Ectodermal cell (in vitro differentiated cells): ENCODE results near the gene MT1G.

Experiments
- H3K27ac ChIP-seq: 2 replicates; pipeline ENCODE4 v1.7.0; 2013; ENCODE audit warnings: mild to moderate bottlenecking, low read depth, low read length; ENCODE audit not compliant: insufficient read depth, poor library complexity, severe bottlenecking
- H3K27me3 ChIP-seq: 2 replicates; pipeline ENCODE4 v1.7.0; 2013; ENCODE audit warnings: mild to moderate bottlenecking, low read length; ENCODE audit not compliant: insufficient read depth, control insufficient read depth, poor library complexity, severe bottlenecking
- H3K36me3 ChIP-seq: one replicate; pipeline ENCODE4 v1.7.0; 2013; ENCODE audit warnings: low read length; ENCODE audit not compliant: control insufficient read depth, insufficient read depth
- H3K4me1 ChIP-seq: one replicate; pipeline ENCODE4 v1.7.0; 2013; ENCODE audit warnings: low read length; ENCODE audit not compliant: control insufficient read depth, insufficient read depth
- H3K4me3 ChIP-seq: 2 replicates; pipeline ENCODE4 v1.7.0; 2013; ENCODE audit warnings: low read depth, low read length, control low read depth; ENCODE audit not compliant: insufficient read depth
- H3K9me3 ChIP-seq: 2 replicates; pipeline ENCODE4 v1.7.0; 2013; ENCODE audit warnings: mild to moderate bottlenecking, low read length, moderate library complexity; ENCODE audit not compliant: control insufficient read depth
- WGBS, 2 experiments: methylation state at CpG; one replicate each; pipeline ENCODE4 v1.1.7; 2013; ENCODE audit warnings: missing lambda C conversion rate in 2 of 2; 5-methylcytosine and 5-hydroxymethylcytosine counted together

Gene MT1G

DNA sequence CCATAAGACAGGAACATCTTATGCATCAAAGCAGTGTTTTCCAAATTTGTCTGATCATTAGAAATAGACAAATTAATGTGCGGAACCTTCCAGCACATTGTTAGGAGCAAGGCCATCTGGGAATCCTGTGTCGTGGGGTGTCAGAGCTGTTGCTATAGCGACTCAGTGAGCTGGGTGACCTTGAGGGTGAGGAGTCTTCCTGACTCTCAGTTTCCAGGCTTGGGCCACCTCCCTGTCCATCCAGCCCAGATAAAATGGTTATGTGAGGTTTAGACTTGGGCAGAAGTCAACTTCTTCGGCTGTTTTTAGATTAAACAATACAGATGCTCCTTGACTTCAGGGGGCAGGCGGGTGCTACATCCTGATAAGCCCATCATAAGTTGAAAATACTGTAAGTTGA lies 35.0 kb upstream of the MT1G start:
- no peak overlapping the region for H3K27ac ChIP-seq
- 90 to 95% methylated on average over 4 to 5 of the region's 5 CpGs for WGBS, 2 experiments
- H3K27me3 ChIP-seq = no peaks in the 10 kb centered on the region
- H3K4me3 ChIP-seq = no peak overlapping the region
- no peaks in the 10 kb centered on the region for H3K4me1 ChIP-seq
- H3K9me3 ChIP-seq = no peaks in the 10 kb centered on the region
- H3K36me3 ChIP-seq = no peaks in the 10 kb centered on the region

GRCh38 chr16:56701534-56701933 lies 33.7 kb upstream of the MT1G start:
- H3K27ac ChIP-seq = no peak overlapping the region
- H3K9me3 ChIP-seq = peaks cover 4% of the 10 kb centered on the region
- H3K36me3 ChIP-seq = no peaks in the 10 kb centered on the region
- H3K4me3 ChIP-seq = no peak overlapping the region
- no peaks in the 10 kb centered on the region for H3K4me1 ChIP-seq
- WGBS, 2 experiments = 83 to 85% methylated on average over 7 of the region's 7 CpGs
- H3K27me3 ChIP-seq = no peaks in the 10 kb centered on the region

DNA sequence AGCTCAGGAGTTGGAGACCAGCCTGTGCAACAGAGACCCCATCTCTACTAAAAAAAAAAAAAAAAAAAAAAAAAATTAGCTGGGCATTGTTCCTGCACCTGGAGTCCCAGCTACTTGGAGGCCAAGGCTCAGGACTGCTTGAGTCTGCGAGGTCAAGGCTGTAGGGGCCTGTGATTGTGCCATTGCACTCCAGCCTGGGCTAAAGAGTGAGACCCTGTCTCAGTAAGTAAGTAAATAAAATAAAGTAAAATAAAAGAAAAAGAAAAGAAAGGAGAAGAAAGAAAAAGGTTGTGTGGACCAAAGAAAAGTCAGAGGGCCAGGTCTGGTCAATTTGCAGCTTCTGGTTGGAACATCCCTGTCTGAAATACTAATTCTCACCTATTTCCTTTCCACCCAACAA lies 32.8 kb upstream of the MT1G start:
- WGBS, 2 experiments = 83 to 85% methylated on average over 1 of the region's 1 CpG
- no peak overlapping the region for H3K4me3 ChIP-seq
- H3K9me3 ChIP-seq = peaks cover 4% of the 10 kb centered on the region
- H3K36me3 ChIP-seq = no peaks in the 10 kb centered on the region
- no peaks in the 10 kb centered on the region for H3K27me3 ChIP-seq
- H3K4me1 ChIP-seq = no peaks in the 10 kb centered on the region
- no peak overlapping the region for H3K27ac ChIP-seq

- Histone ChIP-seq H3K4me3 (no peak overlapping the region), H3K27ac (no peak overlapping the region), H3K9me3 (peaks cover 4% of the 10 kb centered on the region), H3K36me3 (no peaks in the 10 kb centered on the region), H3K4me1 (no peaks in the 10 kb centered on the region), H3K27me3 (no peaks in the 10 kb centered on the region)
- 78% methylated on average over 1 of the region's 1 CpG; no CpG with 5 or more reads in 1 of the 2 experiments for WGBS, 2 experiments
These were observed 32.3 kb upstream of the MT1G start for GRCh38 chr16:56700195-56700594.

GRCh38 chr16:56697456-56698155 lies 29.7 kb upstream of the MT1G start:
- no peak overlapping the region for H3K27ac ChIP-seq
- 93% methylated on average over 5 of the region's 5 CpGs for WGBS, 2 experiments
- no peaks in the 10 kb centered on the region for H3K27me3 ChIP-seq
- H3K4me1 ChIP-seq = no peaks in the 10 kb centered on the region
- H3K4me3 ChIP-seq = no peak overlapping the region
- peaks cover 4% of the 10 kb centered on the region for H3K9me3 ChIP-seq
- H3K36me3 ChIP-seq = no peaks in the 10 kb centered on the region

DNA sequence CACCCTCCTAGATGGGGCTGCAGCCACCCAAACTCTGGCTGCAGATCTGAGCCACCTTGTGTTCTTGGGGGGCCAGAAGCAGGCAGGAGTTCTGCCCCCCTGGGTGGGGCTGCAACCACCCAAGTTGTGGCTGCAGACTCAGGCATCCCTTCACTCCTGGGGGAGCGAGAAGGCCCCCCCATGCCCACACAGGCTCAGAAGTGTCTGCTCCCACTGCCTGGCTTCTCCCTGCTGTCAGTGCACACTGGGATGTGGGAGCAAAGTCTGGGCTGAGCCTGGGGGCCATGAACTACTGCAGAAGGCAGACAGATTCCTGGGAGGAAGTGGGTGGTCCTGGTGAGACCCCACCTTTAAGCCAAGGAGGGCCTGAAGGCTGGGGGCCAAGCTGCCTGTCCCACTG lies 27.4 kb upstream of the MT1G start:
- peaks cover 4% of the 10 kb centered on the region for H3K9me3 ChIP-seq
- WGBS, 2 experiments = 81 to 88% methylated on average over 1 of the region's 1 CpG
- no peaks in the 10 kb centered on the region for H3K36me3 ChIP-seq
- no peaks in the 10 kb centered on the region for H3K27me3 ChIP-seq
- no peak overlapping the region for H3K4me3 ChIP-seq
- no peak overlapping the region for H3K27ac ChIP-seq
- no peaks in the 10 kb centered on the region for H3K4me1 ChIP-seq

- Histone ChIP-seq H3K4me1 (no peaks in the 10 kb centered on the region), H3K27me3 (no peaks in the 10 kb centered on the region), H3K27ac (no peak overlapping the region), H3K36me3 (no peaks in the 10 kb centered on the region), H3K4me3 (no peak overlapping the region), H3K9me3 (no peaks in the 10 kb centered on the region)
- WGBS, 2 experiments = 86 to 87% methylated on average over 4 of the region's 4 CpGs
These were observed 24.0 kb upstream of the MT1G start for GRCh38 chr16:56691885-56692284.

DNA sequence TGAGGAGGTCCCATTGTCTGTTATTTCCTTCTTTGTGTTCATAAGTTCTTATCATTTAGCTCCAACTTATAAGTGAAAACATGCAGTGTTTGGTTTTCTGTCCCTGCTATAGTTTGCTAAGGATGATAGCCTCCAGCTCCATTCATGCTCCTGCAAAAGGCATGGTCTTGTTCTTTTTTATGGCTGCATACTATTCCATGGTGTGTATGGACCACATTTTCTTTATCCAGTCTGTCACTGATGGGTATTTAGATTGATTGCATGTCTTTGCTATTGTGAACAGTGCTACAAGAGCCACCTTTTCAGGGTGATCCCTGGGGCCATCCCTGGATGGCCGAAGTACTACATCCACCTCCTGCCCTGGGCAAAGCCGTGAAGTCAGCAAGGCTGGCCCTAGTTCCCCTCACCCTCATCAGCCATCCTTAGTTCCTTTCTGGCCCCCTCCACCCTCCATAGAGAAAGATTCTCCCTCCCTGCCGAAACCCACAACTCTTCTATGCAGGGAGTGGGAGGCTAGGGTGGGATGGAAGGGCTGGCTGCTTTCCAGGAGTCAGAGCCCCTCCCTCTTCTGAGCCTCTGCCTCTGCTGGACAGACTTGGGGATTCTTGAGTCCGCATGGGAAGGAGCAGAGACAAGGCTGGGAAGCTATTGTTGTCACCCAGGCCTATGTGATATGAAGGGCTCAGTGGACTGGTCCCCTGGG lies 22.7 kb upstream of the MT1G start:
- no peak overlapping the region for H3K4me3 ChIP-seq
- no peaks in the 10 kb centered on the region for H3K9me3 ChIP-seq
- no peaks in the 10 kb centered on the region for H3K27me3 ChIP-seq
- WGBS, 2 experiments = 74 to 90% methylated on average over 3 to 4 of the region's 4 CpGs
- H3K36me3 ChIP-seq = no peaks in the 10 kb centered on the region
- no peak overlapping the region for H3K27ac ChIP-seq
- no peaks in the 10 kb centered on the region for H3K4me1 ChIP-seq

- no peaks in the 10 kb centered on the region for H3K9me3 ChIP-seq
- no peaks in the 10 kb centered on the region for H3K36me3 ChIP-seq
- peaks cover 2% of the 10 kb centered on the region for H3K27me3 ChIP-seq
- no peaks in the 10 kb centered on the region for H3K4me1 ChIP-seq
- no peak overlapping the region for H3K4me3 ChIP-seq
- H3K27ac ChIP-seq = no peak overlapping the region
- WGBS, 2 experiments = 84 to 87% methylated on average over 3 of the region's 3 CpGs
These were observed 21.3 kb upstream of the MT1G start for GRCh38 chr16:56689171-56689570.

- H3K4me3 ChIP-seq = no peak overlapping the region
- no peaks in the 10 kb centered on the region for H3K4me1 ChIP-seq
- no peaks in the 10 kb centered on the region for H3K36me3 ChIP-seq
- H3K9me3 ChIP-seq = no peaks in the 10 kb centered on the region
- no peak overlapping the region for H3K27ac ChIP-seq
- H3K27me3 ChIP-seq = peaks cover 5% of the 10 kb centered on the region
- WGBS, 2 experiments = 55 to 61% methylated on average over 1 of the region's 1 CpG
These were observed 20.9 kb upstream of the MT1G start for GRCh38 chr16:56688762-56689161.
